Smooth muscle cell of the coronary artery (primary cell): Measurements from ENCODE around the gene KPNA4. TPM values are rescaled to one million over a fixed set of nuclear protein-coding genes. Genes with fewer than 3 reads are reported as not detected.

Source experiments
- total RNA-seq: library from RNA; depleted of rRNA; stranded (reverse); fragments of >200 nt; gene quantifications from 2 replicates; pipeline ENCODE4 v1.2.3, GENCODE V29; 2014; ENCODE audit warnings: low replicate concordance

KPNA4 gene, protein sequence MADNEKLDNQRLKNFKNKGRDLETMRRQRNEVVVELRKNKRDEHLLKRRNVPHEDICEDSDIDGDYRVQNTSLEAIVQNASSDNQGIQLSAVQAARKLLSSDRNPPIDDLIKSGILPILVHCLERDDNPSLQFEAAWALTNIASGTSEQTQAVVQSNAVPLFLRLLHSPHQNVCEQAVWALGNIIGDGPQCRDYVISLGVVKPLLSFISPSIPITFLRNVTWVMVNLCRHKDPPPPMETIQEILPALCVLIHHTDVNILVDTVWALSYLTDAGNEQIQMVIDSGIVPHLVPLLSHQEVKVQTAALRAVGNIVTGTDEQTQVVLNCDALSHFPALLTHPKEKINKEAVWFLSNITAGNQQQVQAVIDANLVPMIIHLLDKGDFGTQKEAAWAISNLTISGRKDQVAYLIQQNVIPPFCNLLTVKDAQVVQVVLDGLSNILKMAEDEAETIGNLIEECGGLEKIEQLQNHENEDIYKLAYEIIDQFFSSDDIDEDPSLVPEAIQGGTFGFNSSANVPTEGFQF
- 33.4 and 46.3 TPM in 2 replicates for total RNA-seq

DNA sequence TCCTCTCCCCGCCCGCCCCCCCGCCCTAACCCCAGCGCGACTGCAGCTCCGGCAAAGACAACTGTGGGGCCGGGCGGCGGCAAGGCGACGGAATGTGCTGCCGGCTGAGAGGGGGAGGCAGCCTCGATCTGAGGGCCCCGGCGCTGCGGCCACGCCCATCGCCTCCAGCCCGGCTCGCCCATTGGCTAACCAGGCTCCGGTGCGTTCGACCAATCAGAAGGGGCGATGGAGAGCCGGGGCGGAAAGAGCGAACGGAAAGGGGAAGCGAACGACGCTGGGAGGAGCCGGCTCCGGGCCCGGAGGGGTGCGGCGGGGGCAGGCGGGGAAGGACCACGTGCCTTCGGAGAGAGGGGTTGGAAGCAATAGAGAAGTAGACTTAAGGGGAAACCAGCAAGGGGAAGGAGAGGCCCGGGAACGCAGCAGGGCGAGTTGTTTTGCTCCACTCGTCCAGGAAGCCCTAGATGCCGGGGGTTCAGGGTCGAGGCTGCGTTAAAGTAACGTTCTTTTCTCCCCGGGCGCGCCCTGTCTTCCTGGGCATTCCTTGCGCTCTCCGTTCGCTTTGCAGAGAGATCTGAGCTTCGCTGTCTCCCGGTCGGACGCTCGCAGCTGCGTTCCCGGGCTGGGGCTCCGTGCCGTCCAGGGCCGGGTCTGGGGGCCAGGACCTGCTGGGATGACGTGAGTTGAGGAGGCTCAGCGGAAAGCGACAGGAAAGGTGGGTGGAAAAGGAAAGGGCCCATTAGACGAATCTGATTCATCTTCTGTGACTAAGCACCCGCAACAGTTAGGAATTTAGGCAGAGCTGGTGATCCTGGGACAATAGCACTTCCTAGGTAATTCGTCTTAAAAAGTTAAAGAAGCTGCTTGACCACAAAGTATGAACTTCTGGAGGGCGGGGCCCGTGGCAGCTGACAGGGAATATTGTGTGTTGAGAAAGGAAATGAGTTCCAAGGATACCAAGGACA lies at the start of gene KPNA4:
TSS of gene KPNA4 (minus strand) at position 130 of the 962 bp plus-strand sequence. CDS start 289 bp downstream, outside the sequence.

DNA sequence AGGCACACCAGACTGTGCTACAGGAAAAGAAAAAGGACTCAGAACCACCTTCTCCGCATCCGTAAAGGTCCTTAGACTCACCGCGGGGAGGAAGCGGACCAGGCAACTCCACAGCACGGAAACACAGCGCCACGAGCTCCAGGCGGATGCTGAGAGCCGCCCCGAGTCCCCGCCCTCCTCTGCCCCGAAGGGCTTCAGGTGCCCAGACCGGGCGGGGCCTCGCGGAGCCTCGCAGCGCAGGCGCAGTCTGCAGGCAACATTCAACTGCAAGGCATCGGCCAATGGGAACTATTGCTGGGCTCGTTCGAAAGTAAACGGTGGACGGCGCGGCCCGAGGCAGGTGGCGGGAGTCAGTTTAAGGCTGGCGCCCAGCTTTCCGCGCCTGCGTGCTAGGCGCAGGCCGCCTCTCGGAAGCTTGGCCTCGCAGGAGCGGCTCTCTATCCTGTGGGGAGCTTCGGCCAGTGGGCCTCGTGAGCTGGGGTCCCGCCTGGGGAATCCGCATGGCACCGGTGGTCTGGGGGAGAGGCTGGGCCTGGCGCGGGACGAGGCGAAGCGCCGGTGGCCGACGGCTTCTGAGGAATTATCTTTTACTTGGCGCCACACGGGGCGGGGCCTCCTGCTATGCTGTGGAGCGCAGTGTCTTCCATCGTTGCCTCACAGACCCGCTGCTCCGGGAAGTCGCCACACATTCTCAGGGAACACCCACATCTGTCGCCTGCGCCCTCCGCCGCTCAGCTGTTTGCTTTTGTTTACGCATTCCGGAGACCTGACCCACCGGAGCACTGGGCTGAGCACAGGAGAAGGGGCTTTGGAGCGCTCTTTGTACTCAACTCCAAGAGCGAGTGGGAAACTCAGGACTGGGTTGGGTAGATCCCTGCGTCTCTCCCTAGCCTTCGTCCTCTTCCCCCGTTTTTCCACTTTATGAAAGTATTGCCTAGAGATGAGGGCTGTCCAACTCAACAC lies 115.5 kb downstream of the KPNA4 start, which contains the start of gene TRIM59:
TSS of gene TRIM59 (minus strand) at position 151 of the 963 bp plus-strand sequence. CDS start 10,603 bp downstream, outside the sequence.

Other genes starting within 250 kb of the KPNA4 start
- 33.0 and 36.7 TPM in 2 replicates for gene IFT80, start 166.3 kb downstream of the KPNA4 start, total RNA-seq
- gene SMC4, start 165.9 kb downstream of the KPNA4 start, total RNA-seq, result 16.3 and 36.2 TPM in 2 replicates
- gene TRIM59, start 115.8 kb downstream of the KPNA4 start, total RNA-seq, result 3.4 and 16.5 TPM in 2 replicates
- not detected in 2 replicates for gene ARL14, start 111.6 kb upstream of the KPNA4 start, total RNA-seq
- 0.82 and 1.7 TPM in 2 replicates for gene PPM1L, start 190.7 kb upstream of the KPNA4 start, total RNA-seq